HG03378 (cell line): ENCODE measurements around the gene MTA2.
"Not testable (repeated sequence)": the region's sequence is repeated elsewhere in the genome, so short reads cannot be mapped to it uniquely, and the experiment has no call there.

Source experiments
- ATAC-seq: cut with Tn5 transposase; IDR thresholded peaks from one replicate; pipeline ENCODE4 v1.9.1; 2021; ENCODE audit warnings: mild to moderate bottlenecking, moderate library complexity; ENCODE audit not compliant: unreplicated experiment

Gene MTA2

DNA sequence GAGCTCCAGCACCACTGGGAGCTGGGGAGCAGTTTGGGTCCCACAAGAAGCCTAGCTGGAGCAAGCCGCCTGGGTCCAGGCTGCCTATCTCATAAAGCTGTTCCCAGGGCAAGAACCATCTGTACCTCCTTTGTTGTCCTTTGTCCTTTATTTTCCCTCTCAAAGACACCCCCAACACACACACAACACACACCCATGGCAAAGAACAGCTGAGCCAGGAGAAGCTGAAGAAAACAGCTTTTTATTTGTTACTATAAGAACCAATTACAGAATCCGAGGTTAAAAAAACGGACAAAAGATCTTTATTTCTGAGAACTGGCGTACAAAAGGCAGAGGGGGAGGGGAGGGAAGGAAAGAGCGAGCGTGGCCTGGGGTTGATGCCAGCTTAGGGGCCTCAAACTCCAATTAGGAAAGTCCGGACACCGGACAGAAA, 8.7 kb downstream of the MTA2 start:
- no peak for ATAC-seq

DNA sequence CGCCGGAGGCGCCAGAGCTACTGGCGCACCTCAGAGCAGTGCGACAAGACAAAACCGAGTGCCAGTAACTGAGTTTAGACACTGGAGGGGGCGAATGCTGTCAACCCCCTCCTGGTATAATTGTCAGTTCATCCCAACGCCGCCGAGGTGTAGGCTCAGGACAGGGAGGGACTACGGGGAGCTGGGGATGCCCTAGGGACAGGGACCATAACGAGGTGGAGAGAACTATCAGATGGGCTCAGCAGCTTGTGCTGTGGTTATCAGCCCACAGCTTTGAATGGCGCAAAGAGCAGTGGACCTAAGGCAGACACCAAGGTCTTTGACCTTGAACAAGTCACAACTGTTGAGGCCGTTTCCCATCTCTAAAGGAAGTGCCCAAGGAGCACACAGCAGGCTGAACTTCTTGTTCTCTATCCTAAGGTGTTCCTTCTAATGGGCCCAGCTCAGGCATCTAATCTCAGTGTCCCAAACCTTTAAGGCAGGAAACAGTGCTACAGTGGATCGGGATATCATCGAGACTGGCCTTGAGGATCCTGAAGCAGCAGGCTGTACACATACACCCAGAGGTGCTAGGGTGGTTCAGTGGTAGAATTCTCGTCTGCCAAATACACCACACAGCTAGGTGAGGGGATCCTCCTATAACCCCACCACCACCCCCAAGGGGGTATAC, 9.4 kb downstream of the MTA2 start:
- peak; percentile 2 for ATAC-seq

DNA sequence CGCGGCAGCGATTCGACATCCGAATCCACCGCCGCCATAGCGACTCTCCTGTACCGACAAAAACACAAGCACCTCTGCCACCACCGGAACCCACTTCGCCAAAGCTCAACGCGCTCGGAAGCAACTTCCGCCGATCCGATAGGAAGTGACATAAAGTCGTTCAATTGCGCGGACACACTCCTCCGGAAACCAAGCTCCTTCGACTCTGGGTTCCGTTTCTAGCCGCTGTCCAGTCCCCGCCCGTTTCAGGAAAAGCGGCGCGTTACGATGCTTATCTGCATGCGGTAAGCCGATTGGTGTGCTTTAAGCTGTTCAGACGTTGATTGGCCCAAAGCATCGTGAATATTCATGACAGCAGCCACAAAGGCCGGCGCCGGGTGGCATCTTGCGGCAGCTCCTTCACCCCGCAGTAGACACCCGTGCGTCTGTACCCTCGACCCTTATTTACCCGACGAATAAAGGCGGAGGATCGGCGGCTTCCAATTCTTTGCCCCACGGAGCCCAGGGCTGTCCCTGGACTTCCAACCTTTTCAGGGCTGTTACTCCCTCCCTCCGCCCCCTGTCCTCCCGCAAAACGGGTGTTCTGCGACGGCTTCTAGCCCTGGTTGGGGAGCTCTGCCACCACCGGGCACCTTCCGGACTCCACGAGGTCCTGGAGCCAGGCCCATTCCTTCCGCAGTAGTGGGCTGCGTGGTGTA, 10.1 kb downstream of the MTA2 start, which contains the start of gene TUT1:
TSS of gene TUT1 (minus strand) at position 76 of the 698 bp plus-strand sequence. CDS start at position 38, 38 bp downstream.
- ATAC-seq = peak; percentile 78

DNA sequence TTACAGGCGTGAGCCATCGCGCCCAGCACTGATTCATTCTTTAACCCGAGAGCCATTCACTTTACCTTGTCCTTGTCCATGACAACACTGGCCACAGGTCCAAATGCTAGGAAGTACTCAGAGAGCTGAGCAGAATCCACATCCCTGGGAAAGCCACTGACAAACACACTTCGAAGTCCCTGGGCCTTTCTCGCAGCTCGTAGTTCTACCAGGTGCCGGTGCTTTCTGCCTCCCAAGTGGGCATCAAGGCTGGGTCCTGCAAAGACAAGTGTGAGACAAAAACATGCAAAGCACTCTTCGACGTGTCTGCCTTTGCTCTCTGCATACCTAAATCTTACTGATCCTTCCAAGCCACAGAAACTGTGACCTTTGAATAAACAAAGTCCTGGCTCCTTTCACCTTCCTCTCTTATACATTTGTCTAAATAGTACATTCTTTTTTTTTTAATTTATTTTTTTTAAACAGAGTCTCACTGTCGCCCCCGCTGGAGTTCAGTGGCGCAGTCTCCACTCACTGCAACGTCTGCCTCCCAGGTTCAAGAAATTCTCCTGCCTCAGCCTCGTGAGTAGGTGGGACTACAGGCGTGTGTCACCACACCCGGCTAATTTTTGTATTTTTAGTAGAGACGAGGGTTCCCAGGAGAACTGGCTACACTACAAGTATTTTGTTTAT, 12.6 kb downstream of the MTA2 start:
- ATAC-seq = no peak

DNA sequence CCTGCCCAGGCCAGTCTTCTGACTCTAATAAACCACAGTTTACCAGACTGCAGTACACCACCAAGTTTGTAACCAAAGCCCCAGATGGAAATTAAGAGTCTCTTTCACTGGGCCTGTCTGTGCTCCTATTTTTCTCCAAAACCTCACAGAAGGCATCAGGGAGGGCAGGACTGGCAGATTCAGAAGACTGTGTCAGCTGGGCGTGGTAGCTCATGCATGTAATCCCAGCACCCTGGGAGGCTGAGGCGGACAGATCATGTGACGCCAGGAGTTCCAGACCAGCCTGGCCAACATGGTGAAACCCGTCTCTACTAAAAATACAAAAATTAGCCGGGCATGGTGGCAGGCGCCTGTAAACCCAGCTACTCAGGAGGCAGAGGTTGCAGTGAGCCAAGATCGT, 16.3 kb downstream of the MTA2 start:
- ATAC-seq = not testable (repeated sequence)

DNA sequence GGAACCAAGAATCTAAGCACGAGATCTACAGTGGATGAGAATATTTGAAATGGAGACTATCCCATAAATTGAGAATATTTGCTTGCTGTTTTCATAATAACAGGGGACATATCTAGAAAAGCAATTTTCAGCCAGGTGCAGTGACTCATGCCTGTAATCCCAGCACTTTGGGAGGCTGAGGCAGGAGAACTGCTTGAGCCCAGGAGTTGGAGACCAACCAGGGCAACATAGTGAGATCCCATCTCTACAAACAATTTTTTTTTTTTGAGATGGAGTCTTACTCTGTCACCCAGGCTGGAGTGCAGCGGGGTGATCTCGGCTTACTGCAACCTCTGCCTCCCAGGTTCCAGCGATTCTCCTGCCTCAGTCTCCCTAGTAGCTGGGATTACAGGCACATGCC, 19.9 kb downstream of the MTA2 start:
- ATAC-seq = not testable (repeated sequence)

DNA sequence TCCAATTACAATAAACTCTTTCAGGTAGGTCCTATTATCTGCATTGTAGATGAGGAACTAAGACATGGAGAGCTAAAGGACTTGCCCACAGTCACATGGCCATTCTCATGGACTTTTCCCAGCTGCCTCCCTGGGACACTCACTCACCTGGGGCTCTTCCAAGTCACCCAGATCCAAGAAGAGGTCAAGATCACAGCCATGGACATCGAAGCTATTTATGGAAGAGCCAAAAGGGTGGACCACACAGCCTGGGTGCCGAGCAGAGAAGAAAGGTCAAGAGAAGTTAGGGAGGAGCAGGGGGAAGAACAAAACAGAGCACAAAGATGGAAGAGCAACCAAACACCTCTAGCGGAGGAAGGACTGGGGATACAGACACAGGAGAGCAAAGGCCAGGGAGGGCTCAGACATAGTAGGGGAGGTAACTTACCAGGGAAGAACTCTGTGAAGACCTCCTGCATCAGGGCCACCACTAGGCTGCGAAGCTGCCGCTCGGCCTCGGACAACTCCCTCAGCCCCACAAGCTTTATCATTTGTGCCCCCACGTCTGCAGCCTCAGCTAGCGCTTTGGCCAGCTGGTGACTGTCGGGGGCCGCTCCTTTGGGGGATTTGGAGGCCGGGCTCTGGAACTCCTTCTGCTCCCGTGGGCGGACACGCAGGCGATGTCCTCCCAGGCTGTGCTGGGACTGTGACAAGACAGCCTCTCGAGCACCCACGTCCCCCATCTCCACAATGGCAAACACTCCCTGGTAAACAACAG, 20.5 kb downstream of the MTA2 start:
- ATAC-seq = no peak

DNA sequence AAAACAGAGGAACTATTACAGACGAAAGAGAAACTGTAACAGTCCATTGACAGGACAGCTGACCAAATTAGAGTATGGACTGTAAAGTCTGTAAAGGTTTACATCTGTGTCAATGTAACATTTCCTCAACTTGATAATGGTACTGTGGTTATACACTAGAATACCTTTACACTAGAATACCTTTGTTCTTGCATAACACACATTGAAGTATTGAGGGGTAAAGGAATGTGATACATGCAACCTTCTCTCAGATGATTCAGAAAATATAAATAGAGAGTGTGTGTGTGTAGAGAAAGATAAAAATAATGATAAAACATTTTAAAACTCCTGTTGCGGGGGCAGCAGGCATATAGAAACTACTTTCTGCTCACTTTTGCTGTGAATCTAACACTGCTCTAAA, 22.4 kb downstream of the MTA2 start:
- ATAC-seq = no peak

DNA sequence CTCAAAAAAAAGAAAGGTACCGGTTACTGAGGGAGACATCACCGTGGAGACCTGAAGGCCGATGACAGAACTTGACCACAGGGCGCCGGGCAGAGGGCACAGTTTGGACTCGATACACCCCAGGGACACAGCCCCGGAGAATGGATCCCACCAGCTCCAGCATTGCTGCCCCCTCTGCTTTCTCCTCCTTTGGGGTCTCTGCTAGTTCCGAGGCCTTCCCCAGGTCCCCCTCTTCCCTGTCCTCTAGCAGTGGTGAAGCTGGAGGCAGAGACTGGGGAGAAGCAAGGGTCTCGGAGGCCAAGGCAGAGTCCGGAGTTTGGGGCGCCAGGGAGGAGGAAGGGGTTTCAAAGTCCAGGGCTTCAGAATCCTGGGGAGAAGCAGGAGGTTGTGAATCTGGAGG, 23.1 kb downstream of the MTA2 start:
- ATAC-seq = no peak

DNA sequence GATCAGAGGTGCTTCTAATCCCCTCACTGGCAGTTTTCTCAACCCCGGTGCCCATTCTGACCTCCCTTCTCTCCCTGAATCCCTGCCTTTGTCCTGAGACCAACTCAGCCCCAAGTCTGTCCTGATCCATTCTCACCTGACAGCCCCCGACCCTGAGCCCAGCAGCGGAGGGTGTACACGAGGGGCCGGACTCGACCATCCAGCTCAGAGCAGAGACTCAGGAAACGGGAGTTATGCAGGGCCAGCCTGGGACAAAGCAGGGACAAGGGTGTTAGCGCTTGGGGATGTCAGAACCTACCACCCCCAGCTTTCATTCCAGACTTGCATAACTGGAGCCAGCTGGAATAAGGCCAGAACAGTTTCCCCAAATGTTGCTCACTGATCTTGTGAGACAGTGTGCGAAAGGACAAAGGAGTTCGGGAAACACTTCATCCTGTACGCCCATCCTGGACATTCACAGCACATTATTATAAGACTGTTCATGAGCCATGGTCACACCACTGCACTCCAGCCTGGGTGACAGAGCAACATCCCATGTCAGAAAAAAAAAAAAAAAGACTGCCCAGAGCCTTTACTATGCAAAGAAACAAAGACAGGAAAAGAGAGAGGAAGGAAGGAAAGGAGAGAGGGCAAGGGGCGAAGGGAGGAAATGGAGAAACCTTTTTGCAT, 24.5 kb downstream of the MTA2 start:
- ATAC-seq = no peak

DNA sequence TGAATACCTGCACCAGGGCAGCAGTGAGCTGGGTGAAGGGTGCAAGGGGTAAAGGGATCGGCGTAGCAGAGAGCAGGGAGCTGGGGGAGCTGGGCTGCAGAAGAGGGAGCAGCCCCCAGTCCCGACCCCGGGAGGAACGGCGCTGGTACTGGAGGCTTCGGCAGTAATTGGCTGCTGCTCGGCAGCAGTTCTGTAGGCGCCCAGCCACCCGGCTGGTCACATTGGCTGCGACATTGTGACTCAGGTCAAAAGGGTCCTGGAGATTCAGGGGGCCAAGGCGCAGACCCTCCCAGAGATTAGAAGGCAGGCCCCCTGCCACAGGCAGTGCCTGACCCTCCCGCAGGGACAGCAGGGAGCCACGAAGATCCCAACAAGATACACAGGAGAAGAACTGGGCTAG, 25.8 kb downstream of the MTA2 start:
- ATAC-seq = no peak

DNA sequence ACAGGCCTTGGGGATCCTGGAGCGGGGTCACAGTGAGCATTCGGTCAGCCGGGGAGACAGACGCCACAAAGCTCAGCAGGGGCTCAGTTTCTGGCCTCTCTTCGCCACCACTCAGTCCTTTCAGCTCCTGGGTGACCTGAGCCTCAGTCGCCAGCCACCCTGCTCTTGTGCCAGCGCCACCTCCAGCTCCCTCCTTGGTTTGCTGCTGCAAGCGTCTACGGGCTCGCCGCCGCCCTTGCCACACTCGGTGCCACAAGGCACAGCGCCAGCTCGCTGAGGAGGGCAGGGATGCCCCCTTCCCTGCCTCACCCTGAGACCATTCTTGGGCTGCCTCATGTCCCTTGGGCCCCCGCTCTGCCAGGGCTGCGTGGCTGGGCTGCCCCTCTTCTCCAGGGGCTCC, 26.5 kb downstream of the MTA2 start:
- no peak for ATAC-seq

DNA sequence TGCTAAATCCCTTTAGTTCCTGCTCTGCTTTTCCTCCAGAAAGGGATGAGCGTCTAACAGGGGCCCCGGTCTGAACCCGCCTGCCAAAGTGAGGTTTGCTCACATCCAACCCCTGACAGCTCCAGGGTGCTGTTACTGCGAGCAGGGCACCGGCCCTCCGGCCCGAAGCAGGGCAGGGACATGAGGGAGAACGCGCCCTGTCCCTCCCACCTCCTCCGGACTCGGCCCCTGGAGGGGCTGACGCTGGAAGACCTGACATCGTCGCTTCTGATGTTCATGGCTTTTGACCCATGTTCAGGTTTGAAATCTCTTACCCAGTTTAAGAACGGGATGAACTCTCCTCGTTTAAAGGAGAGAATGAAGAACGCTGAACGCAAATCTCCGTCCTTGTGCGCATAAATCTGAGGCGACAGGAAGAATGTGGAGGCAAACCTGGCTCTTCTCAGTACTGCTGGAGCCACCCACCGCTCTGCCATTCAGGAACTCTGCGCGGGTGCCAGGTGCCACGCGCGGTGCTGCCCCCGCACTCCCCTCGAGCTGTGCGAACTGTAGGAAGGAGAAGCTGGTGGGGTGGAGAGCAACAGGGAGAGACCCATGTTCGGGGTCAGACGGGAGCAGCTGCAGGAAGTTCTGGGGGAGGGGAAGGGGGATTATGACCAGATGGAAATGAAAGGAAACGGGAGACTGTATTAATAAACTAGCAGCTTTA, 27.1 kb downstream of the MTA2 start:
- ATAC-seq = peak; percentile 7

DNA sequence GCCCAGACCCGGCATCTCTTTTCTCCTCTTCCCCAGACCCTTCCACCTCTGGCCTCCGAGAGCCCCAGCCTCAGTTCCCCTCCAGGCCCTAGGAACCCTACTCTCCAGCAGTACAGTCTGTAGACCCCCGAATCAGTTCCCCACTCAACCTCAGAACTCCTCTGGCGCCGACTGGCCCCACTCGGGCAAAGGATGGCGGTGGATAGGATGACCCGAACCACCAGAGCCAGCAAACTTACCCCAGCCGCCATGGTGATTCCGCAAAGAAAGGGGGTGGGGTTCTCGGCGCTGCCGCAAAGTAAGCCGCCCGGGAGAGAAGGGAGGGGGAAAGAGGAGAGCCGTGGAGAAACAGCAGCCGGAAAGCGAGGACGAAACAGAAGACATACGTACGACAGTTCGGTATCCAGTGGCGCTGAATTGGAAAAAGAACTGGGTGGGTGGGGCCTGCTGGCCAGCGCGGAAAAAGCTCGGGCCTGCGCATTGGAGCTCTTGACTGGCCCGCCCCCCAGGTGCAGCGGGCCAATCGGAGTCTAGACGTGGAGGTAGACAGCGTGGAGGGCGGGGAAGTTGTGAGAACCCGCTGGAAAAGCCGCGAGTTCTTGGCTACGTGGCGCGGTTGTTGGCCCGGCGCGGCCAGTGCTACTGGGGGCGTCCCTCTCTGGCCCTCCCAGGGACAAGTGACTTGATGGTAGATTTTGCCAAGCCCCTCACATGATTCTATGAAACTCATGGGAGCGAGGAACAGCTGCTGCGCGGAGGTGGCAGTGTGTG, 27.9 kb downstream of the MTA2 start, which contains the start of gene EEF1G:
TSS of gene EEF1G (minus strand) at position 300 of the 771 bp plus-strand sequence. CDS start at position 251, 49 bp downstream.
- ATAC-seq = peak; percentile 77

DNA sequence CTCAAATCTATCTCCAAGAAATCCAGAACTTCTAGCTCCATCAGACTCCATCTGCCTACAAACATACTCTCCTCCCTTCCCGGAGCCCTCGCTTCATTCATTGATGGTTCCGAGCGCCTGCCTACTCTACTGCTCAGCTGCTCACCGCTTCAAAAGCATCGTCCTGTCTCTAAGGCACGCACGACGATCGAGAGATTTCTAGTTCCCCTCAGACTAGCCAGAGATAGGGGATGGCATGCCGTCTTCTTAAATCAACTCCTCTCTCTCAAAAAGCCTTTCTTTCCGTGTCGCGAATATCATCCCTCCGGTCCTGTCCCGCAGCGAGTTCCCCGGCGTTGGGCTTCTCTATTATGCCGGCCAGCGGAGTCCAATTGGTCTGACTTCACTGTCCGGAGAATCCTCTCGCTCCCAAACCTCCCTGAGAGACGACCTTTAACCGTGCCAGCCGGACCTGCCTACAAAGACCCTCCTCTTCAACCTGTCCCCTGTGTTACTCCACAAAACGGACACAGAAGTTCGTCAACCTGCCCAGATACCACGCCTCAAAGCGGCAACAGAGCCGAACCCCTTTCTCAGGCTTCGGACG, 28.6 kb downstream of the MTA2 start:
- ATAC-seq = no peak

DNA sequence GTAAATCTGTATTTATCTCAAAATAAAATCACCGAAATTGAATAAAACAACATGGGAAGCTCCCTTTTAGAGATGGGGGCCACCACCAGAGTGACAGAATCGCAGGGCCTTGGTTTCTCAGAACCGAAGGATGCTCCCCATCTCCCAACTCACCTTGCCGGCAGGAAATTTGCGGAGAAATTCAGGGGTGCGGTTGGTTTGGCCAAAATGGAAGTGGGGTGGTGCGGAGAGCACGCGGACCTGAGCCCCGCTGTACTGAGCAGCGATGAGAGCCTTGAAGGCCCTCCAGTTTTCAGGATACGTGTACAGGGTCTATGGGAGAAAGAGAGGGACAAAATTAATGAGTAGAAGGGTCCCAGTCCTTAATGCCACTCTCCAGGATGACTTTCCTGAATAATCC, 29.2 kb downstream of the MTA2 start:
- ATAC-seq = no peak

DNA sequence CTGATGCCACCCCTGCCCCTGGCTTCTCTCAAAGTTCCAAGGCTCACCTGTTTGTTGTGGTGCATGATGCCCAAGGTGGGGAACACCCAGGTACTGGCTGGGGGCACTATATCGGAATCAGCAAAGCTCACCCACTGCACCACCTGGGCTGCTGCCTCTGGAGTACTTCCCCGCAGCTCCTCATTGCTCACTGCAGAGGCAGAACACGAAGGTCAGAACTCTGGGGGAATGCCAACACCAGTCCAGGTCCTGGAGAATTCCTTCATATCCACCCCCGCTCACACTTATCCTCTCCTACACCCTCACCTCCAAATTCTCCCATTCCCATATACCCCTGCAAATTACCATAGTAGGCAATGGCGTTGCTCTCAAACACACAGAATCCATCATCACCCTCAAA, 30.2 kb downstream of the MTA2 start:
- not testable (repeated sequence) for ATAC-seq

DNA sequence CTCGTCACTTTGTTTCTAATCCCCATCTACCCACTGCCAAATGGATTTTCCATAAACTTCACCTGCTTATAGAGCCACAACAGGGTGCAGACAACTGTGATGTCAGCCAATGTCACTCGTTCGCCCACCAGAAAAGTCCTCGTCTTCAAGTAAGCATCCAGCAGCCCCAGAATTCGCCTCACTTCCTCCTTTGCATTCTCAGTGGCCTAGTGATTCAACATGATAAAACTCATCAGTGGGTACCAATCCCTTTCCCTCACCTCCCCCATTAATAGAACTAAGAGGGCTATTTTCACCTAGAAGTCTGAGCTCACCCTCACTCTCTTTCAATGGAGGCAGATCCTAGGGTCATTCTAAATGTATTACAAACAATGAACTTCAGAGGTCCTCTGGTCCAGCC, 30.8 kb downstream of the MTA2 start:
- not testable (repeated sequence) for ATAC-seq

DNA sequence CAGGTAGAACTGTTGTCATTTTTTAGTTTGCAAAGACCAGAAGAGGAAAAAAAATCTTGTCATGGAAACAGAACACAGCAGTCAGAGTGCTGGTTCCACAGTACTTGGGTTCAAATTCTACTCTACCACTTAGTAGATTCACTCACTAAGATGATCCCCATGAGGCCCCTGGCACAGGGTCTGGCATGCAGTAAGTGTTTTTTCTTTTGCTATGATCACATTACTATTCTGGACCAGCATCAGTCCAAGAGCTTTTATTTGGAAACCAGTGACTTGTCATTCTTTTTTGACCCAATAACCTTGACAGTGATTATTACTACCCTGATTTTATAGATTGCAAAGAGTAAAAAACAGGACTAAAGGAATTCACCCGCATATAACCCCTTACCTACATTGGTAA, 32.1 kb downstream of the MTA2 start:
- no peak for ATAC-seq
